Smooth muscle cell (in vitro differentiated cells): ENCODE data around the gene PIF1. TPM values are rescaled to one million over a fixed set of nuclear protein-coding genes. Genes with fewer than 3 reads are reported as not detected.
"Not testable (repeated sequence)": the region's sequence is repeated elsewhere in the genome, so short reads cannot be mapped to it uniquely, and the experiment has no call there.

Experiments used
- DNase-seq: peaks from one replicate; lab custom pipeline; 2025; ENCODE audit not compliant: unreplicated experiment; lab: John Stamatoyannopoulos, UW
- H2AFZ ChIP-seq: fragments of 200-600 bp; sonication (generic); 2 replicates; pipeline ENCODE4 v1.6.0; 2016; ENCODE audit warnings: antibody characterized with exemption, low read depth, mild to moderate bottlenecking
- H3F3A ChIP-seq: fragments of 200-600 bp; sonication (generic); 2 replicates; pipeline ENCODE4 v1.6.0; 2017; ENCODE audit warnings: antibody characterized with exemption, low read depth
- H3K27ac ChIP-seq: fragments of 200-600 bp; sonication (generic); 2 replicates; pipeline ENCODE4 v1.5.1; 2016; ENCODE audit warnings: low read depth, mild to moderate bottlenecking
- H3K27me3 ChIP-seq: fragments of 200-600 bp; sonication (generic); 2 replicates; pipeline ENCODE4 v1.6.1; 2016; ENCODE audit warnings: low read depth, mild to moderate bottlenecking
- H3K36me3 ChIP-seq: fragments of 200-600 bp; sonication (generic); 2 replicates; pipeline ENCODE4 v1.5.1; 2016; ENCODE audit warnings: low read depth
- H3K4me1 ChIP-seq: fragments of 200-600 bp; sonication (generic); 2 replicates; pipeline ENCODE4 v1.5.1; 2016; ENCODE audit warnings: low read depth
- H3K4me2 ChIP-seq: fragments of 200-600 bp; sonication (generic); 2 replicates; pipeline ENCODE4 v1.6.0; 2016; ENCODE audit warnings: mild to moderate bottlenecking
- H3K4me3 ChIP-seq: fragments of 200-600 bp; sonication (generic); 2 replicates; pipeline ENCODE4 v1.5.1; 2016; ENCODE audit warnings: mild to moderate bottlenecking
- H3K79me2 ChIP-seq: fragments of 200-600 bp; sonication (generic); 2 replicates; pipeline ENCODE4 v1.6.0; 2016; ENCODE audit warnings: low read depth, mild to moderate bottlenecking
- H3K9ac ChIP-seq: fragments of 200-600 bp; sonication (generic); 2 replicates; pipeline ENCODE4 v1.6.0; 2016; ENCODE audit warnings: low read depth
- H3K9me3 ChIP-seq: fragments of 200-600 bp; sonication (generic); replicated peaks from 2 replicates; pipeline ENCODE4 v1.5.1; 2016; ENCODE audit warnings: low read depth
- H4K20me1 ChIP-seq: fragments of 200-600 bp; sonication (generic); 2 replicates; pipeline ENCODE4 v1.6.0; 2016; ENCODE audit warnings: low read depth
- WGBS: methylation state at CpG from one replicate; pipeline ENCODE4 v1.1.7; 2016; ENCODE audit warnings: low lambda C conversion rate; 5-methylcytosine and 5-hydroxymethylcytosine counted together
- polyA plus RNA-seq: library from polyadenylated mRNA; unstranded; fragments of >200 nt; fragmentation: Nextera tagmentation; extraction: Ambion mirVana; gene quantifications from 2 replicates; pipeline ENCODE4 v1.2.1, GENCODE V29; 2016
- total RNA-seq: library from RNA; depleted of rRNA; stranded (reverse); fragments of >200 nt; gene quantifications from 2 replicates; pipeline ENCODE4 v1.2.3, GENCODE V29; 2014
- TF ChIP-seq, protein P1 (sequence below): fragments of 200-600 bp; sonication (generic); IDR thresholded peaks from 2 replicates; pipeline ENCODE4 v1.5.1; 2017; ENCODE audit warnings: borderline replicate concordance, mild to moderate bottlenecking, antibody characterized with exemption; ENCODE audit not compliant: insufficient read depth, poor library complexity, severe bottlenecking

Gene PIF1
- total and polyA plus RNA-seq, 2 experiments from 2014 or later = 1.5 to 1.6 TPM

GRCh38 chr15:64803526-64803925, 21.9 kb downstream of the PIF1 start:
- Histone ChIP-seq H3K27me3 (no peaks in the 10 kb centered on the region), H3K9me3 (no peaks in the 10 kb centered on the region)

DNA sequence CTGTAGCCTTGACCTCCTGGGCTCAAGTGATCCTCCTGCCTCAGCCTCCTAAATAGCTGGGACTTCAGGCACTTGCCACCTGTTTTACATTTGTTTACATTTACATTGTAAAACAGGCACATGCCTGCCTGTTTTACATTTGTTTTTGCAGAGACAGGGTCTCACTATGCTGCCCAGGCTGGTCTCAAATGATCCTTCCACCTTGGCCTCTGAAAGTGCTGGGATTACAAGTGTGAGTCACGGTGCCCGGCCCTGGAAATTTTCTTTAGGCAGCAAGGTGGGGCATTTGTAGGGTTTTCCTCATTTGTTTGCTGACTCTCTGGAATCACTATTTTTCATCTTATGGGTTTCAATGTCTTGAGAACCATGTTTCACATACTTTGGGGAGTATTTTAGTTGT, 25.0 kb downstream of the PIF1 start:
- no peak overlapping the region for H2AFZ ChIP-seq
- no peaks in the 10 kb centered on the region for H3K79me2 ChIP-seq
- 83% methylated on average over 2 of the region's 2 CpGs for WGBS
- TF ChIP-seq, protein P1, sequence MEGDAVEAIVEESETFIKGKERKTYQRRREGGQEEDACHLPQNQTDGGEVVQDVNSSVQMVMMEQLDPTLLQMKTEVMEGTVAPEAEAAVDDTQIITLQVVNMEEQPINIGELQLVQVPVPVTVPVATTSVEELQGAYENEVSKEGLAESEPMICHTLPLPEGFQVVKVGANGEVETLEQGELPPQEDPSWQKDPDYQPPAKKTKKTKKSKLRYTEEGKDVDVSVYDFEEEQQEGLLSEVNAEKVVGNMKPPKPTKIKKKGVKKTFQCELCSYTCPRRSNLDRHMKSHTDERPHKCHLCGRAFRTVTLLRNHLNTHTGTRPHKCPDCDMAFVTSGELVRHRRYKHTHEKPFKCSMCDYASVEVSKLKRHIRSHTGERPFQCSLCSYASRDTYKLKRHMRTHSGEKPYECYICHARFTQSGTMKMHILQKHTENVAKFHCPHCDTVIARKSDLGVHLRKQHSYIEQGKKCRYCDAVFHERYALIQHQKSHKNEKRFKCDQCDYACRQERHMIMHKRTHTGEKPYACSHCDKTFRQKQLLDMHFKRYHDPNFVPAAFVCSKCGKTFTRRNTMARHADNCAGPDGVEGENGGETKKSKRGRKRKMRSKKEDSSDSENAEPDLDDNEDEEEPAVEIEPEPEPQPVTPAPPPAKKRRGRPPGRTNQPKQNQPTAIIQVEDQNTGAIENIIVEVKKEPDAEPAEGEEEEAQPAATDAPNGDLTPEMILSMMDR = no peak
- H3K9ac ChIP-seq = no peak overlapping the region
- H3K4me1 ChIP-seq = no peaks in the 10 kb centered on the region
- DNase-seq = no peak
- no peaks in the 10 kb centered on the region for H3K27me3 ChIP-seq
- H3K4me3 ChIP-seq = no peak overlapping the region
- no peak overlapping the region for H3K27ac ChIP-seq
- H3K4me2 ChIP-seq = no peak overlapping the region
- no peaks in the 10 kb centered on the region for H4K20me1 ChIP-seq
- H3K9me3 ChIP-seq = no peaks in the 10 kb centered on the region
- H3K36me3 ChIP-seq = no peaks in the 10 kb centered on the region
- H3F3A ChIP-seq = peaks cover 8% of the 10 kb centered on the region

More at GRCh38 chr15:64803526-64803925, 21.9 kb downstream of the PIF1 start:
- TF ChIP-seq, protein P1 = no peak
- no peak overlapping the region for H3K4me3 ChIP-seq
- peaks cover 8% of the 10 kb centered on the region for H3F3A ChIP-seq
- WGBS = 98% methylated on average over 1 of the region's 1 CpG
- no peak overlapping the region for H3K4me2 ChIP-seq
- H3K4me1 ChIP-seq = peaks cover 14% of the 10 kb centered on the region
- H3K9ac ChIP-seq = no peak overlapping the region
- no peak overlapping the region for H2AFZ ChIP-seq
- H3K79me2 ChIP-seq = no peaks in the 10 kb centered on the region
- no peak for DNase-seq
- H3K36me3 ChIP-seq = no peaks in the 10 kb centered on the region
- no peak overlapping the region for H3K27ac ChIP-seq
- H4K20me1 ChIP-seq = no peaks in the 10 kb centered on the region

- not testable (repeated sequence) for H3K79me2 ChIP-seq, H3K36me3 ChIP-seq, H3K4me1 ChIP-seq, H3K27me3 ChIP-seq, H3K9me3 ChIP-seq, H2AFZ ChIP-seq, DNase-seq, H3F3A ChIP-seq, H3K4me3 ChIP-seq, H4K20me1 ChIP-seq, H3K4me2 ChIP-seq, H3K9ac ChIP-seq, H3K27ac ChIP-seq
- WGBS = 95% methylated on average over 4 of the region's 29 CpGs
Observed at GRCh38 chr15:64798905-64799304, 26.5 kb downstream of the PIF1 start.

GRCh38 chr15:64795921-64796320, 29.5 kb downstream of the PIF1 start:
- not testable (repeated sequence) for H3K4me2 ChIP-seq, DNase-seq, H3K4me1 ChIP-seq, H3K4me3 ChIP-seq, H3K27ac ChIP-seq, H3K79me2 ChIP-seq, H4K20me1 ChIP-seq, H3K9ac ChIP-seq, H3K27me3 ChIP-seq, H3K36me3 ChIP-seq, H3K9me3 ChIP-seq, H3F3A ChIP-seq, H2AFZ ChIP-seq
- WGBS = 91% methylated on average over 9 of the region's 9 CpGs

GRCh38 chr15:64795299-64795698, 30.1 kb downstream of the PIF1 start:
- DNase-seq, H3K27me3 ChIP-seq, H3K4me1 ChIP-seq, H3K79me2 ChIP-seq, H3K9ac ChIP-seq, H3K36me3 ChIP-seq, H3K4me2 ChIP-seq, H3K4me3 ChIP-seq, H2AFZ ChIP-seq, H3K27ac ChIP-seq, H3K9me3 ChIP-seq, H3F3A ChIP-seq, H4K20me1 ChIP-seq: not testable (repeated sequence)
- 96% methylated on average over 7 of the region's 7 CpGs for WGBS
